IPS DF 4.7 (cell line): Measurements from ENCODE around the gene PPM1E.
"Not testable (repeated sequence)": the region's sequence is repeated elsewhere in the genome, so short reads cannot be mapped to it uniquely, and the experiment has no call there.

ENCODE experiments used
- DNase-seq: peaks from one replicate; pipeline ENCODE4 v3.0.0-alpha.2; 2013; ENCODE audit warnings: low spot score; ENCODE audit errors: extremely low read depth

Gene PPM1E

DNA sequence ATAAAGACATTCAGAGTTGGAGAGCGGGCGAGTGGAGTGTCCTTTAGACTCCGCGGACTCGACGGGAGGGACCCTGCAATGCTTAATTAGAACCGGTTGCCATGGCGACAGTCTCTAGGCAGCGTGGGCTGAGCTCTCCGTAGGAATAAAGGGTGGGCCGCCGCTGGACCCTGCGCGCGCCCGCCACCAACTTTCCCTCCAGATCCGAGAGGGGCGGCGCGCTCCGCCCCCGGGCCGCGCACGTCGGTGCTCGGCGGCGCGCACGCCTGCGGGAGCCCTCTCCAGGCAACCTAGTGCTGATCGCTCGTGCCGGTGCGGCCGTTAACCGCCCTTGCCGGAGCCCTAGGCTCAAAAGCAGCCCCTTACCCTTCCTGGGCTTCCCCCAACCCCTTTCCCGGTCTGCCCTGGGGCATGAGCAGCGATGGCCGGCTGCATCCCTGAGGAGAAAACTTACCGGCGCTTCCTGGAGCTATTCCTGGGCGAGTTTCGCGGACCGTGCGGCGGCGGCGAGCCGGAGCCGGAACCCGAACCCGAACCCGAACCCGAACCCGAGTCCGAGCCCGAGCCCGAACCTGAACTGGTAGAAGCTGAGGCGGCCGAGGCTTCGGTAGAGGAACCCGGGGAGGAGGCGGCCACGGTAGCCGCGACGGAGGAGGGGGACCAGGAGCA, at the start of gene PPM1E:
Gene PPM1E, plus strand, starts transcription at position 278 of the 669 bp plus-strand sequence.
- DNase-seq: peak; percentile 53

DNA sequence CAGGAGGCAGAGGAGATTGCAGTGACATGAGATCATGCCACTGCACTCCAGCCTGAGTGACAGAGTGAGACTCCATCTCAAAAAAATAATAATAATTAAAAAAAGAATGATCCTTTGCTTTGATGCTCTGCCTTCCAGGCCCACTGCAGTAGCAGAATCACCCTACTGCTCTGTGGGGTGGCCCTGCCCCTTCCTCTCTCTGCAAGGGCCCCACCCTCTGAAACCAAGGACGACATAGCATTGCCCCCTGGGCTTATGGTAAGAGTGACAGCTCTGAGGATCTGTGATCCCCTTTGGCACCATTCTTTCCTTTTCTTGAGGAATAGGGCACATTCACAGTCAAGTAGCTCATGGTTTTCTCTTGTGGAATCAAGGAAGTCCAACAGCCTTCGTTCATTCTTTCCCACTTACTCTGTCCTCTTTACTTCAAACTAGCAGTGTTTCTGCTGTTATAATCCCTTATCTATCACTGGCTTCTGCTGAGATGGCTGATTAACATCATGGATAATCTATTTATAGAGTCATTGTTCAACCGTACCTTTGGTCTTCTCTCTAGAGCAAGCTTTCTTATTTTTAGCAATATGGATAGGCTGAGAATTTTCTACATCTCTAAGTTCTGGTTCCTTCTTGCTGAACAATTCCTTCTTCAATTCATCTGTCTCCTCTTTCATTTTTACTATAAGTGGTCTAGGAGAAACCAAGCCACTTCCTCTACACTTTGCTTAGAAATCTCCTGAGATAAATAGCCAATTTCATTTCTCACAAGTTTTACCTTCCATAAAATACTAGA, 49.1 kb upstream of the PPM1E start:
- no peak for DNase-seq

DNA sequence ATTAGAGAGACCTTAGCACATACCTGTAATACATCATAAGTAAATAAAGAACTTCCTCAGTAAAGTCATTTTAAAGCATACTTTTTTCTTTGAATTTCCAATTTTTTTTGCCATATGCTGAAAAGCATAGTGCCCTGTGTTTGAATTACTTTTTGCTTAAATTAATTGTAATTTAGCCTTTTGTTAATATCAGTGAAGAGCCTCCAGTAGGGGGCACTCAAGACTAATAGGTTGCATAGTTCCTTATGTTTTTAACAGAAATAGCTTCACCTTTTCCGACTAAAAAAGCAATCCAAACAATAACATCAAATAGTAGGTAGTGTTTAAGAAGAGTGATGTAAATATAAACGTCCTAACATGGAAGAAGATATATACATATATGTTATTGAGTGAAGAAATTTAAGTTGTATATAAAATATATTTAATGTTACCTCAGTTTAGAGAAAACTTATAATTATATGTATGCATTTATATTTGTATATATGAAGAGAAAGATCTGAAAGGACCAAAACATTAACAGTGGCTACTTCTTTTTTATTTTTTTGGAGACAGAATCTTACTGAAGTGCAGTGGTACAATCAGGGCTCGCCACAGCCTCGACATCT, 44.6 kb upstream of the PPM1E start:
- DNase-seq: peak; percentile 11

DNA sequence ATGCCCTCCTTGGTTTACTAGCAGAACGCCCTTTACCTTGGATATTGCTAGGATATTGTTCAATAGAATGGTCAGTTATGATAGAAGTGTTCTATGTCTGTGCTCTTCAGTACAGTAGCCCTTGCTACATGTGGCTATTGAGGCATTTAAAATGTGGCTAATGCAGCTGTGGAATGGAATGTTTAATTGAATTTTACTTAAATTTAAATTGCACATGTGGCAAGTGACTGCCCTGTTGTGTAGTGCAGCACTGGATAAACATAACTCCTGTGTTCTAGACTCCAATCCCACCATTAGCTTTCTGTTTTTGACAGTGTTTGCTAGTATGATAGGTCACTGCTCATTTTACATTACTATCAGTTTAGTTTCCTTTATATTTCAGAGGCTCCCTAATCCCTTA, 33.4 kb upstream of the PPM1E start:
- DNase-seq: no peak

DNA sequence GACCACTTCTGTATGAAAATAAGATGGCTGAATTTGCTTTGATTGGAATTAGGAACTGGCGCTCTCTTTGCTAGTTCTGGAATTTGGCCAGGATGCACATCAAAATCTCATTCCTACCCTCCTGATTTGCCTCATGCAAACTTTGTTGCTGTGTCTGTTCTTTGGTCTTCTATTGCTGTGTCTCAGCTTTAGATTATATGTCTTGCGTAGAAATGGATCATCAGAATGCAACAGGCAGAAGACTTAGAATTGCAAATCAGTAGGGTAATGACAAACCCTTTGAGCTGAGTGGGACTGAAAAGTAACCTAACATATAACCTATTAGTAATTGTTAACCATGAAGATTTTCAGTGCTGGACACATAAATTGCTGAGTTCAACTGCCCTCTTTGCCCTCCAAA, 33.0 kb upstream of the PPM1E start:
- DNase-seq: no peak

DNA sequence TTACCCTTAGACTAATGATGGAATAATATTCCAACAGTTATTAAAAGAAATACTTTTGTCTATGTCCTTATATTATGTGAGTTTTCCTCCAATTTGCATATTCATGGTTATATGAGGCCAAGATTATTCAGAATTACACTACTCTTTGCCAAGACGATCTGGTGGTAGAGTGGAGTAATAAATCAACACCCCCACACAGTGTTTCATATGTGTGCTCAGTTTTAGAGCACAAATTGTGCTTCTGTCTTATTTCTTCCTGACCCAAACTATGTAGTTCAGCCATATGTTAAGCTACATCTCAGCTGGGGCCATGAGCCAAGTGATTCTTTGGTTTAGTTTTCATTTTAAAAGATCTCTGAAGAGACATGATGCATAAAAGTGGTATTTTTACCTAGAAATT, 26.9 kb upstream of the PPM1E start:
- DNase-seq: no peak

GRCh38 chr17:58730937-58731336, 24.7 kb upstream of the PPM1E start:
- DNase-seq: no peak

- DNase-seq: no peak
Observed at GRCh38 chr17:58734040-58734439, 21.6 kb upstream of the PPM1E start.

GRCh38 chr17:58734811-58735210, 20.8 kb upstream of the PPM1E start:
- DNase-seq: no peak

DNA sequence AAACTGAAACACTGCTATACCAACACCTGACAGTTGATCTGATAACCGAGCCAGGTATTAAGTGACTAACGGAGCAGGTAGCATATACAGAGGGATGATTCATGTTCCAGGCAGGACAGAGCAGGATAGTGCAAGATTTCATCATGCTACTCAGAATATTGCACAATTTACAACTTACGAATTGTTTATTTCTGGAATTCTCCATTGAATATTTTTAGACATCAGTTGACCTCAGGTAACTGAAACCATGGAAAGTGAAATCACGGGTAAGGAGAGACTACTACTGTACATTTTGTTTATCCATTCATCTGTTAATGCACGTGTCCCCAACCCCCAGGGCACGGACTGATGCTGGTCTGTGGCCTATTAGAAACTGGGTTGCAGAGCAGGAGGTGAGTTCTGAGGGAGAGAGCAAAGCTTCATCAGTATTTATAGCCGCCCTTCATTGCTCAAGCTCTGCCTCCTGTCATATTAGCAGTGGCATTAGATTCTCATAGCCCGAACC, 14.5 kb upstream of the PPM1E start:
- no peak for DNase-seq

DNA sequence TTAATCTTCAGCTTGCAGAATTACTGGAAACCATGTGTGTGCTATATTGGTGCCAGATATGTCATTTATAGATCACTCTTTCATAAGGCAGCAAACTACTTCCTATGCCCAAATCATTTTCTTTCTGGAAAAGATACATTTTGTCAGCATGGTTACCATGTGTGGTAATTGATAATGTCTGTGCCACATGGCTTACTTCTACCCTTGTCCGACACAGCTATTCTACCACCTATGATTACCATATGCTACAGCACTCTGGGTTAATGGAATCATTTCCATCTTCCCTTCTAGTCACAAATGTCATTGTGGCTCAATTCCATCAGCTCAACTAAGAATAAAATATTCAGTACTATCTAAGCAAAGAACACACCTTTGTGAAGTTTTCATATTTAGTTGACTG, 8.0 kb upstream of the PPM1E start:
- no peak for DNase-seq

- DNase-seq: not testable (repeated sequence)
Observed at GRCh38 chr17:58749627-58750026, 6.0 kb upstream of the PPM1E start.

DNA sequence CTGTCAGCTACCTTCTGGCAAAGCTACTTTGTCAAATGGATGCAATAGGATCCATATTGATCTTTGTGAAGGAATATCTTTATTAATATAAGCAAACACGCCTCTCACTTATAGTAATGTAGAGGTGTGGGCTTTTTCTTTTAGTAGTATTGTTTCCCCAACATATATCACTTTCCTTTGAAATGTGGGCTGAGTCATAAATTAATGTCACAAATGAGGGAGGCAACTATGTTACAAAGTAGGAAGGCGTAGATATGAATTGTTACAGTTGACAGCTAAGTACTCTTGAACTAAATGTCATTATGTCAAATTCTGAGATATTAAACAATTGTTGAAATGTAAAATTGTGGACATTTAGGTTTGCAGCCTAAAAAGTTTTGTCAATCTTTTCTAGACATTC, 2.6 kb upstream of the PPM1E start:
- no peak for DNase-seq

- no peak for DNase-seq
Observed at GRCh38 chr17:58755269-58755576, 431 bp upstream of the PPM1E start.

DNA sequence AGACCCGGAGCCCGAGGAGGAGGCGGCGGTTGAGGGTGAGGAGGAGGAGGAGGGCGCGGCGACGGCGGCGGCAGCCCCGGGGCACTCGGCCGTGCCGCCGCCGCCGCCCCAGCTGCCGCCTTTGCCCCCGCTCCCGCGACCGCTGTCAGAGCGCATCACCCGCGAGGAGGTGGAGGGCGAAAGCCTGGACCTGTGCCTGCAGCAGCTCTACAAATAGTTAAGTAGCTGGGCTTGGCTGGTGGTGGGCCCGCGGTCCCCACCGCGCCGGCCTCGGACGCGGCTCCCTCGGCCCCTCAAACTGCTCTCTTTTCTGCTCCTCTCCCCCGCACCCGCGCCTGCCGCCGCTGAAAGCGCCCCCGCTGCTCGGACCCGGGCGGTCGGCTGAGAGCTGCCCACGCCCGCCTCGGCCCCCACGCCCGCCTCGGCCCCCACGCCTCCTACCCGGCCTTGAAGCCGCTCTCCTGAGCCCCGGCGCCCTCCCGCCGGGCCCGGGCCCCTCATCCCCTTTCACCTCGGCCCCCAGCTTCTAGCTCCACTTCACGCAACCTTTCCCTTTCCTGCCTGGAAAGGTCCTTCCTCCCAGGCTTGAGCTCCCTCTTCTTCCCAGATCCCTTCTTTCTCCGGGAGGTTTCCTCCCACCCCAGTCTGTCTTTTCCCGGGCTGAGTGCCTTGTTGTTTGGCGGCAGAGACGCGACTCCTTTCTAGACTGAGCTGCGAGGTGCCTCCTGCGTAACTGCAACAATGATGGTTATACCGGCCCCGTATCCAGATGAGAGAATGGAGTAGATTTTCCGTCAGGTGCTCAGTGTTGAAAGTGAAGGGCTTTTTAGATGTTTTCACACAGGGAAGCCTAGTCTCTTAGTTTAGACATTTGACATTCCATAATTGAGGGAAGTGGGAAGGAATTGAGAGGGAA, 850 bp downstream of the PPM1E start:
- DNase-seq: no peak

DNA sequence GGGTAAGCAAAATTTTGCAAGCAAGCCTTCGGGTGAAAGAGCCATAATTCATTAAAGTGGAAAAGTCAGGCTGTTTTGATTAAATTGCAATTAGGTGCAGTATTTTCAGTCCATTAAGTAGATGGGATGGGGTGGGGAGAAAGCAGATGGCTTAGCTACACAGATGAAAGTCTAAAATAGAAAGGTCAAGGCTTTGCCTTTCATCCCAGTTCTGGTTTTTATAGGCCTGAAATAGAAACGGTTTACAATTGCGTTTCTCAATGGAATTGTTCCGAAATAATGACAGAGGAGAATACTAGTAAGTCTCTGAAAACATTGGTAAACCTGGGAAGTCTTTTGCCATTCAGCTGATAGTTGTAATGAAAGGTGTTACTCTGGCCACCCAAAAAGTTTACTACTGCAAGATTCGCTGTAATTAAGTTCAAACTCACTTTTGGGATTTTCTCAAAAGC, 1.5 kb downstream of the PPM1E start:
- no peak for DNase-seq

GRCh38 chr17:58758890-58759289, 3.2 kb downstream of the PPM1E start:
- DNase-seq: no peak

- no peak for DNase-seq
Observed at GRCh38 chr17:58759522-58759921, 3.9 kb downstream of the PPM1E start.

DNA sequence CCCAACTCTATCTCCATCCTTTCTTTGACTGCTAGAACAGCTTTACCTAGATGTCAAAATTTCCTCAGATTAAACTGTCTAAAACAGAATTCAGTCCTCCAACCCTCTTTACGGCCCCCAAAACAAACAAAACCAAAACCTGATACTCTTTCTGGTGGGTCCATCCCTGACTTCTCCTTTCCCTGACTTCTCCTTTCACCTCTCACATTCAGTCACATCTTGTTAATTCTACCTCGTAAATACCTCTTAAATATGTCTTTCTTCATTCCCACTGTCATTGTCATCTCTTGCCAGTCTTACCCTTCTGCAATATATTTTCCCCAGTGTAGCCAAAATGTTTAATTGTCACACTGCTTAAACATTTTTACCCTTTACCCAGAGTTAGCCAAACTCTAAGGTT, 4.6 kb downstream of the PPM1E start:
- no peak for DNase-seq

GRCh38 chr17:58763263-58763662, 7.6 kb downstream of the PPM1E start:
- no peak for DNase-seq

- DNase-seq: no peak
Observed at GRCh38 chr17:58764373-58764772, 8.7 kb downstream of the PPM1E start.
